GM04504 (cell line): ENCODE measurements around the gene DERA.
A peak's percentile ranks its signal among the peaks of the same experiment; 100 is the strongest.
"Not testable (repeated sequence)": the region's sequence is repeated elsewhere in the genome, so short reads cannot be mapped to it uniquely, and the experiment has no call there.

Experiments
- DNase-seq: peaks from one replicate; pipeline ENCODE4 v3.0.0-alpha.2; 2012; ENCODE audit warnings: low read depth

DERA gene

GRCh38 chr12:15963271-15963670 lies 52.1 kb downstream of the DERA start:
- no peak for DNase-seq

- DNase-seq: peak; percentile 59
Observed at GRCh38 chr12:15966426-15966825, 55.3 kb downstream of the DERA start.

DNA sequence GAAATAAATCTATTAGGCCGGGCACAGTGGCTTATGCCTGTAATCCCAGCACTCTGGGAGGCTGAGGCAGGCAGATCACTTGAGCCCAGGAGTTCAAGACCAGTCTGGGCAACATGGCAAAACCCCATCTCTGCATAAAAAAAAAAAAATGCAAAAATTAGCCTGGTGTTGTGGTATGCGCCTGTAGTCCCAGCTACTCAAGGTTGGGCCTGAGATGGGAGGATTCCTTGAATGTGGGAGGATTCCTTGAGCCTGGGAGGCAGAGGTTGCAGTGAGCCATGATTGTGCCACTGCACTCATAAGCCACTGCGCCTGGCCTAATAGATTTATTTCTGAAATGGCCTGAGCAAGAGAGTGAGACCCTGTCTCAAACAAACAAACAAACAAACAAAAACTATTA lies 55.9 kb downstream of the DERA start:
- not testable (repeated sequence) for DNase-seq

- no peak for DNase-seq
Observed at GRCh38 chr12:15971211-15971610, 60.1 kb downstream of the DERA start.

- no peak for DNase-seq
Observed at GRCh38 chr12:15972894-15973293, 61.8 kb downstream of the DERA start.

DNA sequence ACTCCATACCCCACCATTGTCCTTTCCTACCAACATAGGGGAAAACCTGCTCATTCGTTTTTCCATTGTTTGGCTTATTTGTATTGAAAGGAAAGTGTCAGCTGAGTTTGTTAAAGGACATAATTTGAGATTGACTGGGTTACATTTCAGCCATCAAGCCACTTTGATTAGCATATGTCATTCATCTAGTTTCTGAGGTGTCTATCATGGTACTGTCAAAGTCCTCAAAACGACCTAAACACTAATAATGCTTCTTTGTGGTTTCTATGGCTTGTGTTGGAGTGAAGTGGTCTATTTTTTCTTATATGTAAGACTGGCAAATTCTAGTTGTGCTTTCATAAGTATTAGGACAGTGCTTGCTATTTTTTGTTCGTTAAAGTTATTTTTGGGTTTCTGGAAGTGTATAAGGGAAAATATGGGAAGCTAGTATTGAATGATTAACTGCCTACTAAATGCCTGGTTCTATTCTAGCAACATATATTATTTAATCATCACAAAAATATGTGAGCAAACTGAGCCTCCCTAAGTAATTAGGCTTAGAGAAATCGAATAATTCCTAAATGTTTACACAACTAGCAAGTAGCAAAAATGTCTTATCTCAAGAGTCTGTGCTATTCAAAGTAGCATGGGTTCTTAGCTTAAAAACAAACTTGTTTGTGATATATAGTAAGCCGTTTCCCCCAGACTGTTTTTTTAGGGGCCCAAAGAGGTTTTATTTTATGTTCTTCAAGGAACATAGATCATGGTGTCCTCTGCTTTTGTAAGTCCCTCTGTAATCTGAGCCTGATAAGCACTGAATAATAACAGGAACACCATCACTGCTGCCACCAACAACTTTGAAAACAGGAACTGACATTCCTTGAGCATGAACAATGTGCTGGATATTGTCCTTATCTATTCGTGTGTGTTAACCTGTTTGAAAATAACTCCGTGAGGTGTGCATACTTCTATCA lies 67.1 kb downstream of the DERA start:
- DNase-seq: no peak

DNA sequence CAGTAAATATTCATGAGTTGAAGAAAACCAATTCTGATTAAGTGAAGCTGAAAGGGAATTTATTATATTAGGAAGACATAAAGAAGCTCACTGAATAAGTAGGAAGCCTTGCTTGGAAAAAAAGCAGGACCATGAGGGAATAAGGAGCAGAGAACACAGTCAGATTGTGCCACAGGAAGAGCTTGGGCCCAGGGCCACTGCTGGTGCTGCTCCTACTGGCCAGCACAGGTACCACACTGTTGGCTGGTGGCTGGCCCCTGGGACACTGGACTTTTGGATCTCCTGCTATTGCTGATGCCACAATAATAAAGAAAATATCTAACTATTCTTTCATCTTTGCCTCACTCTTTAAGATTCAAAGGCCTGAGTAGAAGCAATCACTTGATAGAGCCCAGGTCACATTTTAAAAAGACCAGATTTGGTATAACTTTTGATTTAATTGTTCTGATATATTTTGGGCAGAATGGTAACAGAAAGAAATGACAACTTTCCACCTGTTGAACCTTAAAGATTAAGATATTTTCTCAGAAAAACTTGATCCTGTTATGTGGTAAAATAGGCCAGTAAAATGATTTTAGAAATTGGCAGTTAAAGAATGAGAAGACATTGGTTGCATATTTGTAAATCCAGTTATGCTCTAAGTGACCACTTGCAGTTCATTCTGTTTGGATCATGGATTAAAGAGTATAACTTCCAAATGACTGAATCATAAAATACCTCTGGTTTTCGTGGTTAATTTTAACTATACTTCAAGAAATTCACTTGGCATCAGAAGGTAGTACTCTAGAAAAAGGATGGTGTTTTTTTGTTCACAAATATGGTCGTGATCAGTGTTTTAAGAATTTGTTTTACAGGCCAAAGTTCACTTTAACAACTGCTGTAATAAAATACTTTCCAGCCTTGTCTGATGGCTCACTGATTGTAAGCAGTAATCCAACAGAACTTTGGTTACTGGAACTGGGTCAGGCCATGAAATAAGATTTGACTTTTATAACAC lies 68.3 kb downstream of the DERA start:
- DNase-seq: peak; percentile 83

DNA sequence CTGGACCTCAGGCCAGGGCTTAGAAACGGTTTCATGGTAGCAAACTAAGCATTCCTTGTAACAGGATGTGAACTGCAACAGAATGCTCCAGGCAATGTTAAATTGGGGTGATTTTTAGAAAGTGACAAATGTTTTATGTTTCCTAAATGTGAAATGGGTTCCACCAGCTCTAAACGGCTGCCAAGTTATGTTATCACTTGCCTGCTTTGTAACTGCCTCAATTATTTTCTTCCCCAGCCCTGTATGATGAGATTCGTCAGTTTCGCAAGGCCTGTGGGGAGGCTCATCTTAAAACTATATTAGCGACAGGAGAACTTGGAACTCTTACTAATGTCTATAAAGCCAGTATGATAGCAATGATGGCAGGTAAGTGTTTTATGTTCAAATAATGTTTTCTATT lies 70.9 kb downstream of the DERA start:
- DNase-seq: no peak

- no peak for DNase-seq
Observed at GRCh38 chr12:15982471-15982870, 71.3 kb downstream of the DERA start.

- no peak for DNase-seq
Observed at GRCh38 chr12:15982921-15983320, 71.8 kb downstream of the DERA start.

DNA sequence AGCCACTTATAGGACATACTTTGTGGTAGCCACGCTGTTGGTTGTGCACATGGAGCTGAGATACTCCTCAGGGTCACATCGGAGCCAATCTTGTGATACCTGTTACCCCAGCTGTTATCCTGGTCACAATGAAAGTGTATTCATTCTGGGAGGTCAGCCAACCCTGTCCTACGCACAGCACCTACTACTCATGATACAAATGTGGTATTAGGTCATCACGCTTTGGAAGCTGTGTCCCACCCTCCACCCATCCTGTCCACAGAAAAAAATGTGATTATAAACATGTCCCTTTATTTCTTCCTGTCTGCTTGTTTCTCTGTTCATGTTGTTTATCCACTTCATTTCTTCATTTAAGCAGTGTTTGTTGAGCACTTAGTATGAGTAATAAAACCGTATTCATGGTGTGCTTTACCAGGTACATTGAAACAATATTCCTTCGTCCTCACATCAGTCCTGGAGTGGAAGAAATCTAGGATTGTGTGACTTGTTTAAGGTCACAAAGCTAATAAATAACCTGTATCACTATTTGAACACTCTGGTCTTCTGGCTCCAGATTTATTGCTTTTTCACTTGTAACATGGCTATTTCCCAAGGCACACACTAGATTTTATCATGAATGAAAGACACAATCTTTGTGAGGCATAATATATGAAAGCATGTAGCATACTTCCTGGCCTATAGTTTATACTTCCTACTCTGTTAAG lies 73.1 kb downstream of the DERA start:
- no peak for DNase-seq

DNA sequence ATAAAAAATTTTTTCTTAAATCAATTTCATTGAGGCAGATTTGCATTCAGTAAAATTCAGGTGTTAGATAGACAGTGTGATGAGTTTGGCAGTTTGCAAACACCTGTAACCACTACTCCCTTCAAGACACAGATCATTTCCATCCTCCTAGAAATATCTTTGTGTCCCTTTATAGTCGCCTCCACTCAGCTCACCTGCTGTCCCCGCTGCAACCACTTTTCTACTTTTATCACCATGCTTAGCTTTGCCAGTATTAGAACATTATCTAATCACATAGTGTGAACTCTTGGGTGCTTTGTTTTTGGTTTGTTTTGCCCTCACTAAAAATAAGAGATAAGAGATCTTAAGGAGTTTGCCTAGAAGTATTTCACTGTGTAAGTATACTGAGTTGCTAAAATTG lies 73.8 kb downstream of the DERA start:
- no peak for DNase-seq

DNA sequence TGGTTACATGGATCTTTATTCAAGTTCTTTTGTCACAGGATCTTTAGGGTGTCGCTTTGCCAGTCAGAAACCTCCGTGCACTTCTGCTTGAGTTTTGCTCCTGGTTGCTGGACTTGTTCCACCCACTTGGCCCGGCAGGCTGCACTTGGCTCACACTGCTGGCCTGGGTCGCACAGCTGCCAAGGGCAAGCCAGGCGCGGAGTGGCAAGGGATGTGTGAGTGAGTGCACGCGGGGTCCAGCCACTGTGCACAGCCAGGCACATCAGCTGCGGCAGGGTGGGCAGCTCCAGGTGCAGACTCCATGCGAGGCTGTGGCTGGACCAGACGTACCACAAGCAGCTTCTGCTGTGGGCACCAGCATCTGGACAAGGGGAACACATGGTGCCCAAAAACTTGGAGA lies 76.6 kb downstream of the DERA start:
- no peak for DNase-seq

- no peak for DNase-seq
Observed at GRCh38 chr12:15988983-15989755, 78.0 kb downstream of the DERA start.

- DNase-seq: no peak
Observed at GRCh38 chr12:15995801-15996200, 84.7 kb downstream of the DERA start.

- no peak for DNase-seq
Observed at GRCh38 chr12:15996254-15996653, 85.1 kb downstream of the DERA start.

DNA sequence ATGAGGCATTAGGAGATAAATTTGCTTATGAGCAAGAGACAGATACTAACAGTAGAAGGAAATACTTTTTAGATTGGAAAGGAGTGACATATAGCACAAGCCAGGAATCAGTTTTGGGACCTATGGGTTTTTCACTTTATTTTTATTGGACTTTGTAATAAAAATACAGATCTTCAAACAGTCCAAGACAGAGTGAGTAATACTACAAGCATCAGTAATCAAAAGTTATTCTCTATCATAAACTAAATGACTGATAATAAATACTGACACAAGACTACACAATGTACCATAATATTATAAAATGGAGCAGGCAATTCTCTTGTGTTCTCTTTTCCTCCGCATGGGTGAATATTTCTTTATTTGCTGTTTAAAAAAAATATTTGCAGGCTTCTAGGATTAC lies 85.8 kb downstream of the DERA start:
- no peak for DNase-seq

DNA sequence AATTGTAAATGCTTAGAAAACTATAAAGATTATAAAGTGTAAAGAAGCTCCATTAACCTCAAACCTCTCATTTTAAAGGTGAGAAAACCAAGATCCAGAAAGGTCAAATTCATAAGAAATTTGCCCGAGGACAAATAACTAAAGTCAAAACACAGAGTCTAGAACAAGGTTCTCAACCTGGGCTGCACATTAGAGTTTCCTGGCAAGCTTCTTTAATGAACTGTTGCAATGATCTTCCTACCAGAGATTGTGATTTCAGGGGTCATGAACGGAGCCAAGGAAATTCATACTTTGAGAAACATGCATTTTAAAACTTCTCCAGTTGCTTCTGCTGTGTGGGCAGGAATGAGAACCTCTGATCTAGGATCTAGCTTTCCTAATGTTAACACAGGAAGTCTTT lies 86.8 kb downstream of the DERA start:
- no peak for DNase-seq

DNA sequence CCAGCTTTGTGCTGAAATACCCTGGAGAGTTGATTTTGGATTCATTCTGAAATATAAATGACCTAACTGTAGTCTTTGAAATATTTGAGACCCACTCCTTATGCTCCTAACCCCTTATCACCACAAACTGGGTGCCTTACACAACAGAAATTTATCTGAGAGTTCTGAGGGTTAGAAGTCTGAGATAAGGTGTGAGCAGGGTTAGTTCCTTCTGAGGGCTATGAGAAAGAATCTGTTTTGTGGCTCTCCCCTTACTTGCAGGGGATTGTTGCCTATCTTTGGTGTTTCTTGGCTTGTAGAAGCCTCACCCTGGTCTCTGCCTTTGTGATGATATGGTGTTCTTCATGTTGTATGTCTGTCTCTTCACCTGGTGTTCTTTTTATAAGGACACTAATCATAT lies 91.7 kb downstream of the DERA start:
- no peak for DNase-seq

DNA sequence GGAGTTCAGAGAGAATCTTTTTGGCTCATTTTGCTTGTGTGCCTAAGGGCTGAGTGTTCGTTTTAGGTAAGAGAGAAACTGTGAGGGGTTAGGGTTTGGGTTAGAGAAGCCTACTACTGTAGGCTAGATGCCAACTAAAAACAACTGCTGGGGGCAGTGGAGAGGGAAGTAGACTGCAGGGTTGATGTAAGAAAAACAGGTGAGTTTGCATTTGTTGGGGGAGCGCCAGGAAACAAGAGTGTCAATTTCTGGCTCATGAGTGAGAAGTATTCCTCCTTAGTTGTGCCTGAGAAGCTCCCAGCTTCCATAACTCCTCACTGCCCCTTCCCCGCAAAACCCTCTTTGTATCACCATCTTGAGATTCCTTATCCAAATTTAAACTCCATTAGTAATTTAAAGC lies 92.3 kb downstream of the DERA start:
- no peak for DNase-seq

DNA sequence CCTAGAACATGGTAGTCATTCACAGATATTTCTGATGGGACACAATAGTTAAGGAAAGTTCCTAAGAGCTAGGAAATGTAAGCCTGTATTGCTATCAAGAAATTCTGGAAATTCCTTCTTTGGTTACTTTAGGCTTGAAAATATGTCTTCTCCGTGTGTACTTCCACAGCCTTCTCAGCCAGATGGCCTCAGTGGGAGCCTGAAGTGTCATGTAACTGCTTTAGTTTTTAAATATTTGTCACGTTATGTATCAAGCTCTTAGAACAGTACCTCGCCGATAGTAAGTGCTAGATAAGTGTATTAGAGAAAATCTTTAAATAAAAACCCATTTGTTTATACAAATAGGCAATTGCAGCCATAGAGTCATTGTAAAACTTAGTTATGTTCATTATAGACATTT lies 95.6 kb downstream of the DERA start:
- no peak for DNase-seq
